Measurements from ENCODE around the gene RCAN2. TPM values are rescaled to one million over a fixed set of nuclear protein-coding genes. Genes with fewer than 3 reads are reported as not detected.

Gene RCAN2
- total RNA-seq, result 100 to 1,000 TPM in 1 of 4 donors, 10 to 100 TPM in 3; 13.2 to 108 (median 50.8) TPM
- polyA plus RNA-seq, result 10 to 100 TPM in 2 of 3 donors, 1 to 10 TPM in 1; 2.6 to 20.0 (median 15.8) TPM
- long read RNA-seq, donor 1, partial matches to known transcripts, result 5 of 7 reads
- long read RNA-seq, donor 1, other reads (novel, unspliced or antisense), result 2 of 7 reads
- long read RNA-seq, donor 2, partial matches to known transcripts, result 25 of 27 reads
- long read RNA-seq, donor 2, other reads (novel, unspliced or antisense), result 2 of 27 reads

- Histone ChIP-seq H3K9me3 (no peaks in the 10 kb centered on the region), H3K4me3 (peak within 1 kb of the TSS; percentile 81), H3K27me3 (ENCODE audit: insufficient read depth in 3 of 3, low read length in 2 of 3) (no peaks in the 10 kb centered on the region), H3K36me3 (ENCODE audit: insufficient read depth in 1 of 2, low read depth in 1 of 2) (no peaks in the 10 kb centered on the region), H3K27ac (peak within 1 kb of the TSS; percentile 70), H3K4me1 (no peaks in the 10 kb centered on the region)
- DNase-seq, result peak; percentile 65 to 84
- peak; percentile 80 to 90 (median 88) for ATAC-seq
- intact Hi-C loops (cut with DNase I), result loop anchor here (2.0 to 10.0 kb wide), 6 partner anchors 54 to 269 kb away; no protein-coding TSS in a partner anchor
- WGBS, 3 donors, result 0% methylated on average over 6 to 50 of the region's 51 CpGs
- no peak for TF ChIP-seq CTCF (IDR thresholded peaks at IDR 0.05)
Observed at GRCh38 chr6:46491201-46491627, at the start of gene RCAN2. Gene RCAN2 (minus strand): TSS chr6:46491449.

DNA sequence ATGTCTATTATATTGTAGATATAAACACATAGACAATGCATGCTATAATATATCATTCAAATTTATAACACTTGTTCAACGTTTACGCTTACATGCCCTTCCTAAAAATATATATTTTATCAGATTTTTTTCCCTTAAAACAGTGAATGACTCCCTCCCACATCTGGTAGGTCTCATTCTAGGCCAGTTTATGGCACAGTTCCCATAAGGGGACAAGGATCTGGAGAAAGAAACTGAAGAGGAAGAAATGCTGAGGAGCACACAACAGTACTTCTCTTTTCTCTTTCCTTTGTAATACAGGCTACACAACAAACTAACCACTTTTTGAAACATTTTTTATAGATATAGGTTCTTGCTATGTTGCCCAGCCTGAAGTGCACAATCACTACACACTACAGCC is 48.6 kb upstream of the RCAN2 start:
- WGBS, 3 donors, result 83 to 90% (median 83%) methylated on average over 2 of the region's 2 CpGs
- DNase-seq (no peak), ATAC-seq (no peak)
- Histone ChIP-seq H3K27ac (no peak overlapping the region), H3K36me3 (ENCODE audit: insufficient read depth in 1 of 2, low read depth in 1 of 2) (no peaks in the 10 kb centered on the region), H3K4me3 (no peak overlapping the region), H3K9me3 (peaks cover 5% of the 10 kb centered on the region), H3K4me1 (no peaks in the 10 kb centered on the region), H3K27me3 (ENCODE audit: insufficient read depth in 3 of 3, low read length in 2 of 3) (no peaks in the 10 kb centered on the region)
- no peak for TF ChIP-seq CTCF (IDR thresholded peaks at IDR 0.05)
- intact Hi-C loops (cut with DNase I), result no loop called here

GRCh38 chr6:46538800-46539480 is 47.7 kb upstream of the RCAN2 start:
- intact Hi-C loops (cut with DNase I), result no loop called here
- TF ChIP-seq CTCF (IDR thresholded peaks at IDR 0.05), result no peak
- no peaks in the 10 kb centered on the region for H3K36me3 ChIP-seq (ENCODE audit: insufficient read depth in 1 of 2, low read depth in 1 of 2)
- H3K27ac ChIP-seq, result no peak overlapping the region
- DNase-seq (no peak), ATAC-seq (no peak)
- H3K9me3 ChIP-seq, result peaks cover 5% of the 10 kb centered on the region
- no peaks in the 10 kb centered on the region for H3K4me1 ChIP-seq
- no peaks in the 10 kb centered on the region for H3K27me3 ChIP-seq (ENCODE audit: insufficient read depth in 3 of 3, low read length in 2 of 3)
- 67 to 73% (median 68%) methylated on average over 6 of the region's 6 CpGs for WGBS, 3 donors
- H3K4me3 ChIP-seq, result no peak overlapping the region

GRCh38 chr6:46530896-46531295 is 39.6 kb upstream of the RCAN2 start:
- Histone ChIP-seq H3K4me1 (no peaks in the 10 kb centered on the region), H3K27me3 (ENCODE audit: insufficient read depth in 3 of 3, low read length in 2 of 3) (no peaks in the 10 kb centered on the region), H3K4me3 (no peak overlapping the region), H3K36me3 (ENCODE audit: insufficient read depth in 1 of 2, low read depth in 1 of 2) (no peaks in the 10 kb centered on the region), H3K9me3 (peaks cover 5% of the 10 kb centered on the region), H3K27ac (no peak overlapping the region)
- no peak for TF ChIP-seq CTCF (IDR thresholded peaks at IDR 0.05)
- ATAC-seq, result no peak
- 68 to 72% (median 69%) methylated on average over 3 of the region's 3 CpGs for WGBS, 3 donors
- no peak for DNase-seq
- intact Hi-C loops (cut with DNase I), result no loop called here

Measured in psoas muscle (tissue), 8 donors.